T-helper 2 cell treated with Interferon-gamma antibody and Interleukin-4, amounts not matched to agents 5 μg/mL and 100 μg/mL, for 36 hours (primary cell): ENCODE data around the gene TCF7.

Experiments used
- DNase-seq: peaks from one replicate; pipeline ENCODE4 v3.0.0; 2021; ENCODE audit warnings: low spot score
- H3K27ac Mint-ChIP-seq: one replicate; pipeline ENCODE4 v1.8.0; 2021; ENCODE audit warnings: mild to moderate bottlenecking, mixed read lengths
- H3K27me3 Mint-ChIP-seq: one replicate; pipeline ENCODE4 v1.8.0; 2021; ENCODE audit warnings: low read depth, mixed read lengths
- H3K36me3 Mint-ChIP-seq: one replicate; pipeline ENCODE4 v1.8.0; 2021; ENCODE audit warnings: low read depth, mixed read lengths
- H3K4me1 Mint-ChIP-seq: one replicate; pipeline ENCODE4 v1.8.0; 2021; ENCODE audit warnings: low read depth, mixed read lengths
- H3K4me3 Mint-ChIP-seq: one replicate; pipeline ENCODE4 v1.8.0; 2022; ENCODE audit warnings: mild to moderate bottlenecking, moderate library complexity, mixed read lengths
- H3K9me3 Mint-ChIP-seq: one replicate; pipeline ENCODE4 v1.8.0; 2021; ENCODE audit warnings: mixed read lengths

The TCF7 gene

DNA sequence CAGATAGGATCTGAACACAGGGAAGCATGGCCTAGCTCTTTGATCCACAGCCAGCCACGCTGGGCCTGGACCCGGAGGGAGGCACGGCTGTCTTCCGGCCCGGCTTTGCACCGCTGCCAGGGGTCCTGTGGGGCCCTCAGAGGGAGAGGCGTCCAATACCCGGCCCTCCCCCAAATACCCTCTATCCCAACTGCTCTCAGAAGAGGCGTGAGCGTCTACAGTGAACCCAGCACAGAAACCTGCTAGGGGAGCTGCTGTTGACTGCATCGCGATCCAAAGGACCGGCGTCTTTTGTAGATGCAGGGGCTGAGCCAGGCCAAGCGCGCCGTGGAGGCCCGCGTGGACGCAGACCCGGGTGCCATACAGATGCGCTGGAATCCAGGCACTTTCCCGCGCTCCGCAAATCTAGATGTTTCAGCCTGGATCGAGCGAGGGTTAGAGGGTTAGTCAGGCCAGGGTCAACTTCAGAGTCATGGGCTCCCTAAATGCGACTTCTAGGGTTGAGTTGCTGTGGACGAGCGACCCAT lies 1.1 kb upstream of the TCF7 start:
- H3K9me3 Mint-ChIP-seq, result no peaks in the 10 kb centered on the region
- no peak for DNase-seq
- peak overlapping the region; percentile 84 for H3K4me3 Mint-ChIP-seq
- H3K27me3 Mint-ChIP-seq, result peaks cover 68% of the 10 kb centered on the region
- H3K27ac Mint-ChIP-seq, result no peak overlapping the region
- peaks cover 33% of the 10 kb centered on the region for H3K4me1 Mint-ChIP-seq
- H3K36me3 Mint-ChIP-seq, result peaks cover 4% of the 10 kb centered on the region

DNA sequence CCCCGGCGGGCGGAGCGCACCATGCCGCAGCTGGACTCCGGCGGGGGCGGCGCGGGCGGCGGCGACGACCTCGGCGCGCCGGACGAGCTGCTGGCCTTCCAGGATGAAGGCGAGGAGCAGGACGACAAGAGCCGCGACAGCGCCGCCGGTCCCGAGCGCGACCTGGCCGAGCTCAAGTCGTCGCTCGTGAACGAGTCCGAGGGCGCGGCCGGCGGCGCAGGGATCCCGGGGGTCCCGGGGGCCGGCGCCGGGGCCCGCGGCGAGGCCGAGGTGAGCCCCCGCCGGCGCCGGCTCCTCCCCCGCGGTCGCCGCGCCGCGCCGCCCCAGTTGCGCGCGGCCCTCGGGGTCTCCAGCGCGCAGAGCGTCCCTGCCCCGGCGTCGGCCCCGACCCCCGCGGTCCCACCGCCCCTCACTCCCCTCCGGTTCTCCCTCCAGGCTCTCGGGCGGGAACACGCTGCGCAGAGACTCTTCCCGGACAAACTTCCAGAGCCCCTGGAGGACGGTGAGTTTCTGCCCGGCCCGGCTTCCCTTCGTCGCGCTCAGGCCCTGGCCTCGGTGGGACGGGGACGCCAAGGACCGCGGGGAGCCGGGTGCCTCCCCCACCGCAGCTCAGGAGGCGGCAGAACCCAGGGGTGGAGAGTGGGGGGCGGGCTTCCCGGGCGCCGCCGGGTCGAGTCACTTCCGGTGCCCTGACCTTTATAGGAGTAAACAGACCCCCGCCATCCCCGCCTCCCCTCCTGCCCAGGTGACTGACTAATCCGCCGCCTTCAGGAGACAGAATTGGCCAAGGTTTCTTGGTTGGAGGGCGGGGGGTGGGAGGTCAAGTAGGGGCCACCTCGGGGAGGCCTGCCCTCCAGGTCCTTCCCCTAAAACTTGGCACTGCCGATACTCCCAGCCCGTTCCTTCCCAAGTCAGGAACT lies 665 bp downstream of the TCF7 start:
- peak overlapping the region; percentile 50 for H3K4me3 Mint-ChIP-seq
- peaks cover 15% of the 10 kb centered on the region for H3K36me3 Mint-ChIP-seq
- peaks cover 37% of the 10 kb centered on the region for H3K4me1 Mint-ChIP-seq
- H3K9me3 Mint-ChIP-seq, result no peaks in the 10 kb centered on the region
- DNase-seq, result peak; percentile 51
- H3K27ac Mint-ChIP-seq, result no peak overlapping the region
- H3K27me3 Mint-ChIP-seq, result peaks cover 72% of the 10 kb centered on the region

DNA sequence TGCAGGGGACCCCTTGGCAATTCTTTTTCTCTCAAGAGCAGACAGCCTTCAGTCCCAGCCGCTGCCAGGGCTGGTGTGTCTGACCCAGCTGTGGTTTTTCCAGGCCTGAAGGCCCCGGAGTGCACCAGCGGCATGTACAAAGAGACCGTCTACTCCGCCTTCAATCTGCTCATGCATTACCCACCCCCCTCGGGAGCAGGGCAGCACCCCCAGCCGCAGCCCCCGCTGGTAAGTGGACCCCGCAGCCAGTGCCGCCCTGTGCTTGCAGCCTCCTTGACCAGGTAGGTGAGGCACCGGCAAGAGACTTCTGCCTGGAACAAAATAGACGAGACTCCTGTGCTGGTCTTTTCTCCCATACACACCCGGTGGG lies 1.3 kb downstream of the TCF7 start:
- Mint-ChIP-seq H3K4me3 (peak overlapping the region; percentile 32), H3K27ac (no peak overlapping the region), H3K36me3 (peaks cover 19% of the 10 kb centered on the region)

DNA sequence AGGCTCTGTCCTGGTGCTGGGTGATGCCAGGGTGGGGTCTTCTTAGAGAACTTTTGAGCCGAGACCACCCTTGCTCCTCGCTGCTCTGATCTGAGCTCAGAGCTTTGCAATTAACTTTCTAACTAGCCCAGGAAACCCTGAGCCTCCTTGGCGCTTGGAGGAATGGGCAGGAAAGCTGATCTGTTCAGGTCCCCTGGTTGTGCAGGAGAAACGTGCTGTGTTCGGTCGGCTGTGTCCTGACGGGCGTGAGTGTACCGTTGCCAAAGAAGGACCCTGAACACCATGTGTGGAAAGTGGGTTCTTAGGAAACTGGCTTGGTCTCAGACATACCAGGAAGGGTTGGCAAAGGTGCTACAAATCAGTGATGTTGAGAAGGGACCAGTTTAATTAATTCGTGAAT lies 1.8 kb downstream of the TCF7 start:
- H3K4me1 Mint-ChIP-seq, result peaks cover 26% of the 10 kb centered on the region
- H3K27me3 Mint-ChIP-seq, result peaks cover 71% of the 10 kb centered on the region
- no peaks in the 10 kb centered on the region for H3K9me3 Mint-ChIP-seq
- no peak overlapping the region for H3K27ac Mint-ChIP-seq
- H3K36me3 Mint-ChIP-seq, result peaks cover 21% of the 10 kb centered on the region
- no peak for DNase-seq
- H3K4me3 Mint-ChIP-seq, result peak overlapping the region; percentile 32

More for the DNA sequence above, 1.3 kb downstream of the TCF7 start:
- Mint-ChIP-seq H3K4me1 (peaks cover 31% of the 10 kb centered on the region), H3K27me3 (peaks cover 72% of the 10 kb centered on the region), H3K9me3 (no peaks in the 10 kb centered on the region)
- no peak for DNase-seq

DNA sequence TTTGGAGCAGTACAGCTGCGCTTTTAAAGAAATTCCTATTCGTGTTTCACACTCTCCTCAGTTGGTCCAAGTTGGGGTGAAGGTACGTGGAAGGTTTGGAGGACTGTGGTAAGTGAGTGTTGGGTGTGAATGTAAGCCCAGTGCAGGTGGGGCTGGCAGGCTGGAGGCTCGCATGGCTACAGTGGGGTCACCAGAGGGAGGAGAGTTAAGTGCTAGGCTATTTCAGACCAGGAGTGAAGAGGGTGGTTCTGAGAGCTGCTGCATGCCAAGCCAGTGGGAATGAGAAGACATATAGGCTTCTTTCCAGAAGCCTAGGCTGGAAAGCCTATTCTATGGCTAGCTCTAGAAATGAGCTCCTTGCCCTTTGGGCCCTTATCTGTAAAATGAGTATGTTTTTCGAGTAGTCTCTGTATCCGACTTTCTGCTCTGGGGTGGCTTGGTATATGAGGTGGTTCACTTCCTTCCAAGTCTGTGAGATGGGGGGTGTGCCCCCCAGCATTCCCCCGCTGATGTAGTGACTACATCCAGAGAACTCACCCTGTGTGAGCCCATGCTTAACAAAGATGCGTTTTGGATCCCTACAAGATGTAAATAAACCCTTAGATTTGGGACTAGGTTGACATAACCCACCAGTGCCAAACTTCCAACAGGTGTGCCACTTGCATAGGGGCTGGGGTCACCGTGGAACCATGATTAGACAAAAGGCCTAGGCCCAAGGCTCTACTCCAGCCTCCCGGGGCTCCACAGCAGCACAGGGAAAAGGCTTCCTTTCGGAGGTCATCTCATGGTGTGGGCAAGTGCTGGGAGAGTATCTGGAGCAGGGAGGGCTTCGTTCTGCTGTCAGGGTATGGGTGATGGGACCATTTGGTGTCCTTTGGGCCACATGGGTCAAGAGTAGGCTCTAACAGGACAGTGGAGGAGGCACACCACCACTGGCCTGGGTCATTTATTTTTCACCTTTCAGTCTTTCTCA lies 2.6 kb downstream of the TCF7 start:
- no peak overlapping the region for H3K27ac Mint-ChIP-seq
- peaks cover 73% of the 10 kb centered on the region for H3K27me3 Mint-ChIP-seq
- peaks cover 18% of the 10 kb centered on the region for H3K4me1 Mint-ChIP-seq
- peak overlapping the region; percentile 32 for H3K4me3 Mint-ChIP-seq
- peaks cover 27% of the 10 kb centered on the region for H3K36me3 Mint-ChIP-seq
- DNase-seq, result no peak
- no peaks in the 10 kb centered on the region for H3K9me3 Mint-ChIP-seq

DNA sequence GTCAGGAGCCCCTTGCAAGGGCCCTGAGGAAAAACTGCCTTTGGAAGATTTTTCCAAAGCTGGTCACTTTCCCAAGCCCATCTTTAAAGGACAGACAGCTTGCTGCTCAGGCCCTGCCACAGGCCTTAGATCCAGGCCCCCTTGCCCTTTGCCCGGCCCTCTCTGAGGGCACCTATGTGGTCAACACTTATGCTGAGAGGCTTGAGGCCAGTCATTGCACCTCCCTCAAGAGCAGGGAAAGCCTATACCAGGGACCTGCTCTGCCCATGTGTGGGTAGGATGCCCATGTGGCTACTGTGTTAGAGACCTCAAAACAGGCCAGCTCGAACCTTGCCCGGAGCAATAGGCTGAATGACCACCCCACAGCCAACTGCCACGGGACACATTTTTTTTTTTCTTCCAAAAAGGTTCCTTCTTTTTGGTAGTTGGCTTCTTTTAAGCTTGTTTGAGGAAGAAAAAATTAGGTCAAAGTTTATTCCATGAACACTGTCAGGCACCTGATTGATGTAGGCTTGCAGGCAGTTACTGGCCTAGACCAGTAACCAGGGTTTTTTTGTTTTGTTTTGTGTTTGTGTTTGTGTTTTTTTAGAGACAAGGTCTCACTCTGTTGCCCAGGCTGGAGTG lies 3.8 kb downstream of the TCF7 start:
- Mint-ChIP-seq H3K9me3 (no peaks in the 10 kb centered on the region), H3K4me1 (peaks cover 18% of the 10 kb centered on the region), H3K27ac (no peak overlapping the region), H3K27me3 (peaks cover 62% of the 10 kb centered on the region), H3K4me3 (no peak overlapping the region), H3K36me3 (peaks cover 27% of the 10 kb centered on the region)
- no peak for DNase-seq

DNA sequence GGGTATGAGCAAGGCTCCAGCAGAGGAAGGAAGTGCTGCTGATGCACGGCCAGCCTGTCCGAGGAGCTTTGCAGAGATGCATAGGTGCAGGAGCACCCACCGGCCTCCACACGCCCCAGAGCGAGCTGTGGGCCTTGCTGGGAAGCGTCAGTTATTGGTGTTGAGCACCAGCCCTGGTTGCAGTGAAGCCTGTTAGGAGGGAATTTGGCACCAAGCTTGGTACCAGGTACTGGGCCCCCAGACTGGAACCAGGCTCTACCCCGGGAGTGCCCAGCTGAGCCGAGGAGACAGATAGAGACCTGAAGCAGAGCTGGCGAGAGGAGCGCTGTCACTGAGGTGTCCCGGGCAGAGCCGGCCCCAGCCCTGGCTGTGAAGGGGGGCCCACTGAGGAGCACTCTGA lies 5.2 kb downstream of the TCF7 start:
- Mint-ChIP-seq H3K4me3 (no peak overlapping the region), H3K27ac (no peak overlapping the region), H3K4me1 (peaks cover 11% of the 10 kb centered on the region), H3K27me3 (peaks cover 59% of the 10 kb centered on the region), H3K36me3 (peaks cover 30% of the 10 kb centered on the region), H3K9me3 (no peaks in the 10 kb centered on the region)
- no peak for DNase-seq

DNA sequence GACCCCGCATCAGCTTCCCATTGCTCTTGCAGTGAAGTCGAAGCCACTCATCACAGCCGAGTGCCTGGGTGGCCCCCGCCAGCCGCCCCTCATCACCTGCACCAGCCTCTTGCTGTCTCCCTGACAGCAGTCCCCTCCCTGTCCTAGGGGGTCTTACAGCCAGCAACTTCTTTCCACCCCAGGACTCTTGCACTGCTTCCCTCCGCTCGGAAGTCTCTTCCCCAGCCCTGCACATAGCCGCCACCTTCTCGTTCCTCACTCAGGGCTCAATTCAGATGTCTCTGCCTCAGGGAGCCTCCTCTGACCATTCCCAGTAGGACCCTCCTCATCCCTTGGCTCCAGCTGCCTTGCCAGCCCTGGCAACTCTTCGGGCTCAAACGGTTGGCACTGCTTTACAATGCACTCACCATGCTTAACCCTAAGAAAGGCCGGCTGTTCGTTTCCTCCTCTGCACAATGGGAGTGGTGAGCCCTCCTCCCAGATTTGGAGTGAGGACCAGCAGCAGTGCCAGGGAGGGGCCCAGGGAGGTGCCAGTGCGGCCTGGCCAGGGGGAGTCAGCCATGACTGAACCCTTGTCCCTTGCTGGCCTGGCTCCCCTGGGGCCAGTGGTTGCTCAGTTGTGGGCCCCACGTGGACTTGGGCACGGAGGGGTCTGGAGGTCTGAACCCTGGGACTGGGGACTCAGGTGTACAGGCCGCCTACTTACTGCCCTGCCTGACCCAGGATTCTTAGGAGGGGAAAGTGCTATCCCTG lies 6.1 kb downstream of the TCF7 start:
- Mint-ChIP-seq H3K36me3 (peaks cover 30% of the 10 kb centered on the region), H3K4me3 (no peak overlapping the region), H3K27ac (no peak overlapping the region), H3K4me1 (peaks cover 11% of the 10 kb centered on the region), H3K27me3 (peaks cover 57% of the 10 kb centered on the region), H3K9me3 (no peaks in the 10 kb centered on the region)
- no peak for DNase-seq

DNA sequence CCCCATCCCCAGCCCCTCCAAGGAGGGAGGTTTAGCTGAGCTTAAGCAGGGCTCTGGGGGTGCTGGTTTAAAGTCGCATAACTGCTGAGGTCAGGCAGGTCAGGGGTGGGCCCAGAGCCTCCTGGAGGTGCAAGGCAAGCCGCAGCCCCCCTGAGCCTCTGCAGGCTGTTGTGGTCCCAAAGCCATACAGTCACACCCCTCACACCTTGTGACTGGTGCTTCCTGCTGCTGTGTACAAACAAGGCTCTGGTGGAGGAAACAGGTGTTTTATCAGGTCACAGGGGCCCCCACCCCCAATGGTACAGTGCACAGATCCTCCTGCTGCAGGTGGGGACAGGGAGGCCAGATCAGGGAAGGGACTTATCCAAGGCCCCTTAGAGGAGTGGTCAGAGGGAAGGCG lies 8.0 kb downstream of the TCF7 start:
- H3K9me3 Mint-ChIP-seq, result no peaks in the 10 kb centered on the region
- peaks cover 15% of the 10 kb centered on the region for H3K4me1 Mint-ChIP-seq
- H3K36me3 Mint-ChIP-seq, result peaks cover 31% of the 10 kb centered on the region
- peaks cover 38% of the 10 kb centered on the region for H3K27me3 Mint-ChIP-seq
- DNase-seq, result no peak
- H3K27ac Mint-ChIP-seq, result no peak overlapping the region
- H3K4me3 Mint-ChIP-seq, result peak overlapping the region; percentile 26

DNA sequence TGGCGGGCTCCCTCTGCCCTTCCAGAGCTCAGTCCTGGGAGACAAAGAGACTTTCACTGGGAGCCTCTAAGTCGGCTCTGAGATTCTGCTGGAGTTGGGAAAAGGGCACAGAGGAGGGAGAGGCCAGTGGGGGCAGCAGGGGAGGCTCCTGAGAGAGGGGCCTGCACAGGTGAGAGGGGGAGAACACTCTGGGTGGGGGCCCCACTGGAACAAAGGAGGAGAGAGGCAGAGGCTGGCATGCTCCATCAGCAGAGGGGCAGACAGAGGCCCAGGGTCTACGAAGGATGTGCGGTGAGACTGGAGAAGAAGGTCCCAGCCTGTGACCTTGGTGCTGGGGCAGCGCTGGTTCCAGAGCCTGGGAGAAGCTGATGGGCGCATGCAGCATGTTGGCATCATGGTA lies 8.9 kb downstream of the TCF7 start:
- Mint-ChIP-seq H3K4me3 (no peak overlapping the region), H3K9me3 (no peaks in the 10 kb centered on the region), H3K36me3 (peaks cover 32% of the 10 kb centered on the region), H3K27me3 (peaks cover 31% of the 10 kb centered on the region), H3K27ac (no peak overlapping the region), H3K4me1 (peaks cover 16% of the 10 kb centered on the region)
- DNase-seq, result no peak

DNA sequence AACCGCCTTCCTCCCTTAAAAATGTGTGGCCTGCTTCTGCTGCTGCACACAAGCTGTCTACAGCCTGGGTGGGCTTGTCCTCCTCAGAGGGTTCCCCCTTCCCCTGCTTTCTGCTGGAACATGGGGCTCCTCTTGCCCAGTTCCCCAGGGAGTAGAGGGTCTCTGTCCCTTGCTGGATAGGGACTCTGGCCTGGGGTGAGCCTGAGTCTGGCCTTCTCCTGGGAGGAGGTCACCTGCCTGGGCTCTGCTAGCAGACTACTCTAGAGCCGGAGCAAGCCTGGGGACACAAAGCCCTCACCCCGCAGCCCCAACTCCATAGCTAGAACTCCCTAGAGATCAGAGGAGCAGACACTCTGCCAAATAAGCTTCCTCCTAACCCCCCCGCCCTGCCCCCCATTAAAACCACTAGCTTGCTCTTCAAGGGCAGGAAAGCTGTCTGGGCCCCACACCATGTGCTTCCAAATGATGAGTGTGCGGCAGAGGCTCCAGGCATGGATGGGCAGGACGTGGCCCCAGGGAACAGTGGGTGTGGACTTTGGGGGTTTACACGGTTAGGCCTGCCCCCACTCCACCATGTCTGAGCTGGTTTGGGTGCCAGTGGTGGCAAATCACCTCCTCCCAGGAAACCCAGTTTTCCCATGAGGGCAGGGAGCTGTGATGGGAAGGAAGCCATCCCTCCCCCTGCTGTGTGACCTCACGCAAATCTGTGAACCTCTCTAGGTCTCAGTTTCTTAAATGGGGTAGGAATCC lies 10.0 kb downstream of the TCF7 start:
- H3K4me3 Mint-ChIP-seq, result no peak overlapping the region

DNA sequence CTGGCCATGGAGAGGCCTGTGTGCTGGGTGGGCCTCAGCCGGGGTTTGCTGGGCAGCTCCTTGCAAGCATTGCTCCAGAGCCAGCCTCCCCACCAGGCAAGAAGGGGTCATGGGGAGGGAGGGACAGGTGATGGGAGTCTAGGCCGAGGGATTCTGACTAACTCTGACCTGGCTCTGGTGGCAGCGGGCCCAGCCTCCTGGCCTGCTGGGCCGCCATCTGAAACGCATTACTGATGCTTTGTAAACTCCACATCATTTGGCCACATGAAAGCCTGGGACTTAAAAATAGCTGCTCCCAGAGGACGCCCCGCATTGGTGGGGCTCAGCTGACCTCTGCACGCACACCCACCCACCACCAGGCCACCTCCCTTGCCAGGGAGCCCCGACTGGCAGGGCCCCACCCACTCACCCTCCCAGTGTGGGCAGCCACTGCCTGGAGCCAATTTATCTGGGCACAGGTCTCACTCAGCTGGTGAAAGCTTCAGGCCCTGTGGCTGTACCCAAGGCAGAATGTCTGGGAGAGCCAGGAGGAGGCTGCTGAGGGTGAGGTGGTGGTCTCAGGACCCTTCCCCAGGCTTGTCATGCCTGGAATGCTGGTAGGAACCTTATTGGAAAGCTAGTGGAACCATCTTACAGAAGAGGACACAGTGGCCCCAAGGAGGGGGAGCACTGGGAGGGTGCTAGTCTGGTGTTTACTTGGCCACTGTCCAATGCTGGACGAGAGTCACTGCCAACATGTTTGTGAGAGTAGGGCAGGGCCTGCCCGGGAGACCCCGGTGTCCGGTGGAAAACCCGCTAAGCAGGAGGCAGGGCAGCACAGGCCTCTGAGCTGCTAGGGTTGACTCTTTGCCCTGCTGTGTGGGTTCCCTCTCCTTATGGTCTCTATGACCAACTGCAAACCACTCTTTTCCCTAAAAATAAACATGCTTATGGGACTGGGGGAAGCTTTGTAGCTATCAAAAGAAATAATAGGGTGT lies 10.8 kb downstream of the TCF7 start:
- H3K9me3 Mint-ChIP-seq, result no peaks in the 10 kb centered on the region
- H3K27me3 Mint-ChIP-seq, result peaks cover 17% of the 10 kb centered on the region
- peaks cover 23% of the 10 kb centered on the region for H3K36me3 Mint-ChIP-seq
- H3K4me1 Mint-ChIP-seq, result peaks cover 27% of the 10 kb centered on the region
- DNase-seq, result no peak
- H3K4me3 Mint-ChIP-seq, result no peak overlapping the region
- no peak overlapping the region for H3K27ac Mint-ChIP-seq

More for the DNA sequence above, 10.0 kb downstream of the TCF7 start:
- Mint-ChIP-seq H3K27ac (no peak overlapping the region), H3K36me3 (peaks cover 31% of the 10 kb centered on the region), H3K9me3 (no peaks in the 10 kb centered on the region), H3K27me3 (peaks cover 24% of the 10 kb centered on the region), H3K4me1 (peaks cover 21% of the 10 kb centered on the region)
- no peak for DNase-seq
